Gastroesophageal sphincter (tissue), 3 donors: Measurements from ENCODE around the gene SPATA20.

Experiments used
- CTCF ChIP-seq, 4 experiments: fragments of 200-600 bp in 2 of 4; fragments of 450-650 bp in 2 of 4; sonication (generic) in 1 of 4; IDR thresholded peaks; one replicate each; pipeline ENCODE4 v1.5.1; 2017 to 2019; ENCODE audit warnings: antibody characterized with exemption in 4 of 4, mild to moderate bottlenecking in 2 of 4, moderate library complexity in 2 of 4
- POLR2A ChIP-seq, 2 donors: fragments of 450-650 bp; IDR thresholded peaks; one replicate each; pipeline ENCODE4 v1.6.1; 2017; ENCODE audit warnings: antibody characterized with exemption in 2 of 2, mild to moderate bottlenecking in 2 of 2, moderate library complexity in 1 of 2

- TF ChIP-seq POLR2A (IDR thresholded peaks at IDR 0.05) = peak in 1 of 2 donors; percentile 25
- peak in 2 of 4 experiments; percentile 21 to 49 for TF ChIP-seq CTCF (IDR thresholded peaks at IDR 0.05)
These were observed 39.0 kb upstream of the SPATA20 start, which contains the start of gene MYCBPAP for GRCh38 chr17:50507871-50508572.
